ENCODE results near the gene LINC00632.

- no peak for TF ChIP-seq CTCF (IDR thresholded peaks at IDR 0.05; ENCODE audit: borderline replicate concordance, extremely low read depth, low read length, poor library complexity, severe bottlenecking)
- TF ChIP-seq EZH2 (IDR thresholded peaks at IDR 0.05; ENCODE audit: borderline replicate concordance, low read depth, low read length, severe bottlenecking) = no peak
These were observed 36.5 kb upstream of the LINC00632 start for GRCh38 chrX:140672840-140673731.

Data from DND-41 (cell line).